Erythroblast (primary cell): ENCODE data around the gene NBPF3.
"Not testable (repeated sequence)": the region's sequence is repeated elsewhere in the genome, so short reads cannot be mapped to it uniquely, and the experiment has no call there.

Experiments
- DNase-seq, 2 experiments: peaks; one replicate each; lab custom pipeline; 2025; lab: John Stamatoyannopoulos, UW
- GATA1 ChIP-seq: IDR thresholded peaks from 2 replicates; pipeline ENCODE4 v1.6.1; 2011; ENCODE audit warnings: low read depth, mild to moderate bottlenecking, control low read depth, low read length, moderate library complexity
- POLR2A ChIP-seq: IDR thresholded peaks from 2 replicates; pipeline ENCODE4 v1.6.1; 2011; ENCODE audit warnings: mild to moderate bottlenecking, low read length

Gene NBPF3

GRCh38 chr1:21434394-21434793 is 5.5 kb upstream of the NBPF3 start:
- TF ChIP-seq GATA1, result no peak
- no peak for TF ChIP-seq POLR2A
- no peak for DNase-seq

DNA sequence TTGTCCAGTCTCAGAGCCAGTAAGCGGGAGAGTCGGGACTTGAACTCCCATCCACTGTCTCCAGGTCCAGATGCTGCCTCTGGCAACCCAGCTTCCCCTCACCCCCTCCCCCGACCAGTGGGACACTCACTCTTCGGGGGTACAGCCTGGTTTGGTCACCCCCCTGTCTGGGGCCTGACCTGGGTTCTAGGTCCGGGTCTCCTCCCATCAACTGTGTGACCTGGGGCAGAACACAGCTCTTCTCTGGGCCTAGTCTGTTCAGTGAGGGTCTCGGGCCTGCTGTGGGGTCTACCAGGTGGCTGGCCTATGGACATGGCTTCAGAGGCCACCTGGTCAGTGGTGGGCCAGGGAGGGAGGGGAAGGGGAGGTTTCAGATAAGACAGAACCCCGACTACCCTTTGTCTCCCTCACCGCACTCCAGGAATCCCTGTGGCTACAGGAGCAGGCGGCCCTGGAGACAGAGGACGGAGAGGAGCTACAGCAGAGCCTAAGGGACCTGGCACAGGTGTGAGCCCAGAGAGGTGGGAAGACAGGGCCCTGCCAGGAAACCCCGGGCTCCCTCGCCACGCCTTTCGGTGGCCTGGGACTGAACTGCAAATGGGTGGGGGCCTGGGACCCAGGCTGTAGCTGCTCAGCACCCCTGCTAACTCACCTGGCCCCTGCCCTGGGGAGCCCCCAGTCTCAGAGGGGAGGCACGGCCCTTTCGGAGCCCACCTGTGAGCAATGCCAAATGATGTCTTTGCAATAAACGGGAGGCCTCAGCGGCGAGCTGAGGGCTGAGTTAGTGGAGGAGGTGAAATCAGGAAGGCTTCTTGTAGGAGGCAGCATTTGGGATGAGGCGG is 4.1 kb upstream of the NBPF3 start:
- TF ChIP-seq GATA1 (no peak), POLR2A (no peak)
- DNase-seq, result no peak

- no peak for TF ChIP-seq POLR2A
- DNase-seq, result no peak
These were observed 3.2 kb upstream of the NBPF3 start for GRCh38 chr1:21436488-21437340.

DNA sequence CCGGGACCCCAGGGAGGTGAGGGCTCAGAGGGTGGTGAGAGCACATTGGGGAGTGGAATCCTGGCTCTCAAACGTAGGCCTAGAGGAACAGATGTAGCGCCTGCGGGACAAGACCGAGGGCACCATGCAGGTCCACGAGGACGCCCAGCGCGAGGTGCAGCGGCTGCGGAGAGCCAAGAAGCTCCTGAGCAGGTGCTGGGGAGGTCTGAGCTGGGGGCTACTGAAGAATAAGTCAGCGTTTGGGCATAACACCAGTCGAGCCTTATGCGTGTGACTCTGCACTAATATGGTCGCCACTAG is 2.6 kb upstream of the NBPF3 start:
- DNase-seq, result no peak
- no peak for TF ChIP-seq POLR2A
- no peak for TF ChIP-seq GATA1

DNA sequence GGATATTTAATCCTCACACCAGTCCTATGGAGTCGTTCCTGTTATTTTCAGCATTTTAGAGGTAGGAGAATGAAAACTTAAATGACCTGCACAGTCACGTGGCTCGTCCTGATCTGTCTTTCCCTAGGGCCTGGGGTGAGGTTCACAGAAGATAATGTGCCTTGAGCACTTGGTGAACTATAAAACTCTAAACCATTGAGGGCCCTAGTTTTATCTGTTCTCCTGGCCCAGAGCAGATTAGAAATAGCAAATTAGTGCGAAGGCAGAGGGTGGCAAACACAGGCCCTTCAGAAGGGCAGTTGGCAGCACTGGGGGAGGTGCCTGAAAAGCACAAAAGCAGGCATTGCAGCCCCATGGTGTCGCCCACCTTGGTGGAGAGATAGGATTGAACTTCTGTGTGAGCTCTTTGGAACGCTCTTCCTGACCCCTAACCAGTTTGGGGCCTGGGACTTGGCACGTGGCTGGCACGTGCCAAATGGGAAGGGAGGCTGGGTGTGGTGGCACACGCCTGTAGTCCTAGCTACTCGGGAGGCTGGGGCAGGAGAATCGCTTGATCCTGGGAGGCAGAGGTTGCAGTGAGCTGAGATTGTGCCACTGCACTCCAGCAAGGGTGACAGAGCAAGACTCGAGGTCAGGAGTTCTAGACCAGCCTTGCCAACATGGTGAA is 1.2 kb upstream of the NBPF3 start:
- not testable (repeated sequence) for DNase-seq

DNA sequence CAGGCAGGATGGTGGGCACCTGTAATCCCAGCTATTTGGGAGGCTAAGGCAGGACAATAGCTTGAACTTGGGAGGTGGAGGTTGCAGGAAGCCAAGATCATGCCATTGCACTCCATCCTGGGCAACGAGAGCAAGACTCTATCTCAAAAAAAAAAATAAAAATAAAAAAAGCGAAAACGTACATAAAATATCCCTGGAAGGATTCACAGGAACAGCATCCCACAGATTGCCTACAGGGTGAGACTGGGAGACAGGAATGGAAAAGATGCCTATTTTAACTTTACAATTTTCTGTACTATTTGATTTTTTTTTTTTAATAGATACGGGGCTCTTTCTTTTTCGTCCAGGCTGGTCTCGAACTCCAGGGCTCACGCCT is 604 bp upstream of the NBPF3 start:
- TF ChIP-seq POLR2A (no peak), GATA1 (no peak)
- DNase-seq, result no peak

DNA sequence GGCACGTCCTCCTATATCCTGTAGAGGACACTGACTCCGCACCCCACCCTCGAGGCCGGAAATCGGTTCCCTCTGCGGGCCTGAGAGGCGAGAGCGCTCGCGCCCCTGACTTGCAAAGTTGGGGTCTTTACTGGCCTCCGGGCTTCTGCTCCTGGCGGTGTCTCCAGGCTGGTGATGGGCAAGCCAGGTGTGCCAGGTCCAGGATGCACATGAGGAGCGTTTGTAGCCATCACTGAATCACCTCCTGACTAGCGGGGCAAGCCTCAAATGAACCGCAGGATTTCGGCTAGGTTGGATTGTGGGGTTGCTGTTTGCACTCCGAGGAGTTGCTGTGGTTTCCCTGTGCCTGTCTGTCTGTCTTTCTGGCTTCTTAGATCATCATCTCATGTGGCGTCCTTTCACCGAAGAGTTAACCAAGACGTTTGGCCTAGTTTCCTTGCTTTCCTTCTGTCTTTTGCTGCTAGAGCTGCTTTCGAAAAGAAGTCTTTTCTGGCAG is 741 bp downstream of the NBPF3 start:
- peak in 1 of 2 experiments; percentile 22 for DNase-seq

GRCh38 chr1:21446647-21447046 is 6.7 kb downstream of the NBPF3 start:
- not testable (repeated sequence) for DNase-seq

- DNase-seq, result no peak
- TF ChIP-seq POLR2A, result no peak
These were observed 7.4 kb downstream of the NBPF3 start for GRCh38 chr1:21447311-21447710.

DNA sequence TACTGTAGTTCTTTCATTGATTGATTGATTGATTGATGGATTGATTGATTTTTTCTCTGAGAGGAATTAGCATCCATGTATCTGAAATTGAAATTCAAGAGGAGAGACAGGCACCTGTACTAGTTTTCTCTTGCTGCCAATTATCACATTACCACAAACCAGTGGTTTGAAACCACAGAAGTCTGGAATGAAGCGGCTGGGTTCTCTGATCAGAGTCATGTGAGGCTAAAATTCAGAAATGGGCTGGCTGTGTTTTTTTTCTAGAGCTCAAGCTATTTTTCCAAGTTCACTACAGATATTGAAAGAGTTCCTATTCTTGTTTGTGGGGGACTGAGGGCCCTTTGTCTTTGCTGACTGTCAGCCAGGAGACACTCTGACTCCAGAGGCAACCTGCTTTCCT is 10.0 kb downstream of the NBPF3 start:
- DNase-seq, result no peak
- no peak for TF ChIP-seq GATA1
- no peak for TF ChIP-seq POLR2A

GRCh38 chr1:21451212-21451611 is 11.3 kb downstream of the NBPF3 start:
- no peak for DNase-seq
- no peak for TF ChIP-seq POLR2A
- no peak for TF ChIP-seq GATA1

- TF ChIP-seq GATA1 (no peak), POLR2A (no peak)
- DNase-seq, result peak in 1 of 2 experiments; percentile 44
These were observed 12.1 kb downstream of the NBPF3 start for GRCh38 chr1:21451981-21452411.

GRCh38 chr1:21453964-21454614 is 14.2 kb downstream of the NBPF3 start:
- peak; percentile 89 to 90 for DNase-seq

- DNase-seq, result not testable (repeated sequence)
These were observed 15.0 kb downstream of the NBPF3 start for GRCh38 chr1:21454904-21455303.

GRCh38 chr1:21457654-21458053 is 17.7 kb downstream of the NBPF3 start:
- TF ChIP-seq POLR2A (no peak), GATA1 (no peak)
- DNase-seq, result no peak

DNA sequence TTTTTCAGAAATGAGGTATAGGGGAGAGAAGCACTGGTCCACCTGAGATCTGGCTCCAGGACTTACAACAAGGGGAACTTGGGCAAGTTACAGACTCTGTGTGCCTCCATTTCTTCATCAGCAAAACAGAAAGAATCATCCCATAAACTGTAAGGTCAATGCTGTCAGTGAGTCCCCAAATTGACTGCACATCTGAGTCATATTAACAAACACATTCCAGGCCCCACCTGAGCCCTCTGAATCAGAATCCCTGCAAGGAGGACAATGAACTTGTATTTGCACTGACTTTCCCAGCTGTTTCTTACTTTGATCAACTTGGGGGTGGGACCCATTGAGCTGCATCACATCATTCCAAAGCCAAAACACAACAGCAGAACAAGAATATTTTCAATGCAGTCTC is 25.2 kb downstream of the NBPF3 start:
- not testable (repeated sequence) for DNase-seq

DNA sequence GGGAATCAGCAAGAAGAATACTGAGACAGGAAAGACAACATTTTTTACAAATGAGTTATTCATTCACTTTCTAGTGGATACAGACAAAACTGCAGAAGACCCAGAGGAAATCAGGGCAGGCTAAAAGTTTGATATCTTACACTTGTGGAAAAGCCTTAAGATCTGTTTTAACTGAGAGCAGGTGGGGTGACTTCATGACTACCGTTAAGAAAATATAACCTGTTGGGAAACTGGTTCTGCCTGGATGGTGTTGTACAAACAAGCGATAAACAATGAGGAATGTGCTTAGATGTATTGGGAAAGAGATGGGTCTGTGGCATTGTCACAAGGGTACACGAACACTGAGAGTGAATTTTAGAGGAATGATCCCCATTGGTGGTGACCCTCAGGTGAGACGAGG is 28.0 kb downstream of the NBPF3 start:
- not testable (repeated sequence) for DNase-seq
